Trophoblast cell (in vitro differentiated cells and primary cell): Measurements from ENCODE around the gene MMP1.

Experiments used
- DNase-seq, 2 donors: peaks; one replicate each; pipeline ENCODE4 v3.0.0-alpha.2; 2016
- H2AFZ ChIP-seq: 2 replicates; pipeline ENCODE4 v1.6.1; 2013; ENCODE audit warnings: low read length, moderate library complexity, mild to moderate bottlenecking; ENCODE audit not compliant: insufficient read depth, poor library complexity
- H2AK5ac ChIP-seq: 2 replicates; pipeline ENCODE4 v1.6.1; 2013; ENCODE audit warnings: mild to moderate bottlenecking, low read length
- H2BK120ac ChIP-seq: 2 replicates; pipeline ENCODE4 v1.6.1; 2013; ENCODE audit warnings: low read length, mild to moderate bottlenecking, moderate library complexity; ENCODE audit not compliant: insufficient read depth, poor library complexity
- H2BK12ac ChIP-seq: 2 replicates; pipeline ENCODE4 v1.6.1; 2013; ENCODE audit warnings: mild to moderate bottlenecking, low read length, moderate library complexity
- H2BK5ac ChIP-seq: 2 replicates; pipeline ENCODE4 v1.6.1; 2013; ENCODE audit warnings: low read length, low read depth, moderate library complexity, mild to moderate bottlenecking; ENCODE audit not compliant: poor library complexity
- H3K14ac ChIP-seq: 2 replicates; pipeline ENCODE4 v1.6.1; 2013; ENCODE audit warnings: mild to moderate bottlenecking, low read length
- H3K18ac ChIP-seq: 2 replicates; pipeline ENCODE4 v1.6.1; 2013; ENCODE audit warnings: mild to moderate bottlenecking, low read length
- H3K23ac ChIP-seq: 2 replicates; pipeline ENCODE4 v1.6.1; 2013; ENCODE audit warnings: low read length
- H3K27ac ChIP-seq: 2 replicates; pipeline ENCODE4 v1.5.1; 2013; ENCODE audit warnings: low read depth, mild to moderate bottlenecking, inconsistent platforms, low read length, moderate library complexity
- H3K27me3 ChIP-seq: 2 replicates; pipeline ENCODE4 v1.6.1; 2013; ENCODE audit warnings: inconsistent platforms, mild to moderate bottlenecking, low read length, moderate library complexity; ENCODE audit not compliant: insufficient read depth
- H3K36me3 ChIP-seq, 2 experiments: 1 replicate in 1 of 2; 2 replicates in 1 of 2; pipeline ENCODE4 v1.6.1; 2013; ENCODE audit warnings: low read length in 2 of 2, mild to moderate bottlenecking in 2 of 2, moderate library complexity in 1 of 2; ENCODE audit not compliant: insufficient read depth in 2 of 2, control insufficient read depth in 1 of 2
- H3K4ac ChIP-seq: 2 replicates; pipeline ENCODE4 v1.6.1; 2013; ENCODE audit warnings: low read depth, mild to moderate bottlenecking, low read length, moderate library complexity
- H3K4me1 ChIP-seq, 2 experiments: 1 replicate in 1 of 2; 2 replicates in 1 of 2; pipeline ENCODE4 v1.6.1; 2013; ENCODE audit warnings: low read length in 2 of 2, mild to moderate bottlenecking in 2 of 2, moderate library complexity in 1 of 2; ENCODE audit not compliant: insufficient read depth in 2 of 2, control insufficient read depth in 1 of 2
- H3K4me2 ChIP-seq: 2 replicates; pipeline ENCODE4 v1.6.1; 2013; ENCODE audit warnings: inconsistent platforms, mild to moderate bottlenecking, low read length, moderate library complexity
- H3K4me3 ChIP-seq: 2 replicates; pipeline ENCODE4 v1.5.1; 2013; ENCODE audit warnings: mild to moderate bottlenecking, low read depth, low read length, inconsistent platforms
- H3K79me1 ChIP-seq: one replicate; pipeline ENCODE4 v1.6.1; 2013; ENCODE audit warnings: low read length
- H3K79me2 ChIP-seq: 2 replicates; pipeline ENCODE4 v1.6.1; 2013; ENCODE audit warnings: low read length, mild to moderate bottlenecking; ENCODE audit not compliant: control insufficient read depth, insufficient read depth, poor library complexity
- H3K9ac ChIP-seq: 2 replicates; pipeline ENCODE4 v1.6.1; 2013; ENCODE audit warnings: mild to moderate bottlenecking, low read length
- H3K9me3 ChIP-seq: 2 replicates; pipeline ENCODE4 v1.6.1; 2013; ENCODE audit warnings: low read depth, mild to moderate bottlenecking, control low read depth, inconsistent platforms, low read length; ENCODE audit not compliant: insufficient read depth
- H4K12ac ChIP-seq: 2 replicates; pipeline ENCODE4 v1.6.1; 2013; ENCODE audit warnings: low read depth, mild to moderate bottlenecking, low read length, moderate library complexity
- H4K8ac ChIP-seq: 2 replicates; pipeline ENCODE4 v1.6.1; 2013; ENCODE audit warnings: low read depth, mild to moderate bottlenecking, low read length, moderate library complexity
- H4K91ac ChIP-seq: one replicate; pipeline ENCODE4 v1.6.1; 2013; ENCODE audit warnings: low read depth, mild to moderate bottlenecking, low read length, moderate library complexity
- WGBS: extraction: QIAGEN DNeasy Blood & Tissue Kit; methylation state at CpG from one replicate; pipeline ENCODE4 v1.1.7; 2013; ENCODE audit warnings: missing lambda C conversion rate; ENCODE audit not compliant: insufficient read length, insufficient coverage; ENCODE audit errors: extremely low coverage; 5-methylcytosine and 5-hydroxymethylcytosine counted together

The MMP1 gene

DNA sequence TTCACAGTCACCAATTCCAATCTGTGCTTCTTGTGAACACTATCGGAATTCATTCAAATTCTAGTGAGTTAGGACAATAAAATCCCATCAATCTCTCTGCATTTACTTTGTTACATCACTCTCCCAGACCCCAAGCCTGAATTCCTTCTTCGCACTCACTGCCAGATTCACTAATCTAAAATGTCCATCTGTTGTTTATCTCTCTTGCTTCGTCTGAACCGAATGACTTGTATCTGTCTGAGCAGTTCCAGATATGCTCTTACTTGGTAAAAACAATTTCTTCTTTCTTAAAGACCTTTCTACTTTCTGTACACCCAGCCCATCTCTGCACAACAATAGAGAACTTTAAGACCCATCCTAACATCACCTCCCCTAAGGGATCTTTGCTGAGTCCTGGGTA is 24.6 kb downstream of the MMP1 start:
- Histone ChIP-seq H3K4me3 (no peak overlapping the region), H3K9ac (no peak overlapping the region), H3K14ac (no peak overlapping the region), H3K27me3 (no peaks in the 10 kb centered on the region), H4K12ac (no peak overlapping the region), H2BK120ac (peak overlapping the region; percentile 58), H2AFZ (no peak overlapping the region), H3K79me2 (no peaks in the 10 kb centered on the region), H3K23ac (no peak overlapping the region), H3K4me1 (peaks cover 0 to 3% of the 10 kb centered on the region in 2 experiments), H3K4ac (no peak overlapping the region), H3K4me2 (no peak overlapping the region), H3K27ac (peak overlapping the region; percentile 78), H2BK5ac (no peak overlapping the region), H4K8ac (no peak overlapping the region), H3K36me3 (no peaks in the 10 kb centered on the region), H3K9me3 (no peaks in the 10 kb centered on the region), H3K79me1 (no peaks in the 10 kb centered on the region), H3K18ac (no peak overlapping the region), H4K91ac (peak overlapping the region; percentile 61), H2BK12ac (peak overlapping the region; percentile 94), H2AK5ac (no peak overlapping the region)
- DNase-seq = no peak
- no CpG with 5 or more reads among the region's 4 CpGs for WGBS

DNA sequence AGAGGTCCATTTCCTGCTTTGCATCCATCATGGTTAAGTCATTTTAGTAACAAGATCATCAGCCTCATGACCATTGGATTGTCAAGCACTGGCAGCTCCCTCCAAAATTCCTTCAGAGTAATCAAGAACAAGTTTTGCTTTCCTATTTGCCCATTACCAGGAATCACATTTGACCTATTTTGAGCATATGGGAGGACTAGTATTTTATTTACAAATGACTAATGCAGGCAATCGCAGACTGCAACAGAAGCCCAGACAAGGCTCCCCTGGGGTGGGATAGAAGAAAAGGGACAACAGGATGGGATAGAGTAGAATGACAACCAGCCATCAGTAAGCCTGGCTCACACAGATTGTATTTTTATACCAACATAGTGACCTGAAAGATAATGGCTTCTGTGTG is 26.6 kb downstream of the MMP1 start:
- DNase-seq = no peak
- Histone ChIP-seq H3K9ac (no peak overlapping the region), H3K4me1 (peaks cover 0 to 3% of the 10 kb centered on the region in 2 experiments), H4K91ac (no peak overlapping the region), H4K8ac (no peak overlapping the region), H3K36me3 (no peaks in the 10 kb centered on the region), H3K4ac (no peak overlapping the region), H3K14ac (no peak overlapping the region), H3K9me3 (no peaks in the 10 kb centered on the region), H3K27me3 (no peaks in the 10 kb centered on the region), H3K27ac (no peak overlapping the region), H2AK5ac (no peak overlapping the region), H3K18ac (no peak overlapping the region), H3K23ac (no peak overlapping the region), H2AFZ (no peak overlapping the region), H3K4me3 (no peak overlapping the region), H3K79me1 (no peaks in the 10 kb centered on the region), H3K79me2 (no peaks in the 10 kb centered on the region), H2BK5ac (no peak overlapping the region), H2BK120ac (no peak overlapping the region), H2BK12ac (no peak overlapping the region), H3K4me2 (no peak overlapping the region), H4K12ac (no peak overlapping the region)
- no CpG with 5 or more reads among the region's 1 CpG for WGBS

DNA sequence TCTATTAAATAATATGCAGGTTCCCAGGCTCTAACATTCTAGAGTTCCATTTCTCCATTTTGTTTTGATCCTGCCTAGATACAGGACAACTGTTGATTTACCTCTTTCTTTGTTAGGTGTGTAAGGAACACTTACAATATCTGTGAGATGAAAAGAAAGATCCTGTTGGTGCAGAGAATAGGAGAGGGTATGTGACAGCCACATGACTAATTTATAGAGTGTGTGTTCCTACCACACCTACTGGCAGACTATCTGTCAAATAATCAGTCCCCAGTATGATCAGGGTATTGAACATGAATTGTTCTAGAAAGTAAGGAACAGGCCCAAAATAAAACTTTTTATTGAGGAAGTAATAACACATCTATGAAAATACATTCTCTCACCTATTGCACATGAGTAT is 27.8 kb downstream of the MMP1 start:
- Histone ChIP-seq H3K23ac (no peak overlapping the region), H2AK5ac (no peak overlapping the region), H3K9ac (no peak overlapping the region), H3K18ac (no peak overlapping the region), H3K4me2 (no peak overlapping the region), H2BK5ac (no peak overlapping the region), H3K79me1 (no peaks in the 10 kb centered on the region), H3K36me3 (no peaks in the 10 kb centered on the region), H4K12ac (no peak overlapping the region), H4K91ac (no peak overlapping the region), H3K27ac (no peak overlapping the region), H3K4me1 (peaks cover 0 to 3% of the 10 kb centered on the region in 2 experiments), H2BK12ac (no peak overlapping the region), H2AFZ (no peak overlapping the region), H4K8ac (no peak overlapping the region), H3K27me3 (no peaks in the 10 kb centered on the region), H3K4me3 (no peak overlapping the region), H3K4ac (no peak overlapping the region), H3K9me3 (no peaks in the 10 kb centered on the region), H2BK120ac (no peak overlapping the region), H3K79me2 (no peaks in the 10 kb centered on the region), H3K14ac (no peak overlapping the region)
- DNase-seq = no peak

DNA sequence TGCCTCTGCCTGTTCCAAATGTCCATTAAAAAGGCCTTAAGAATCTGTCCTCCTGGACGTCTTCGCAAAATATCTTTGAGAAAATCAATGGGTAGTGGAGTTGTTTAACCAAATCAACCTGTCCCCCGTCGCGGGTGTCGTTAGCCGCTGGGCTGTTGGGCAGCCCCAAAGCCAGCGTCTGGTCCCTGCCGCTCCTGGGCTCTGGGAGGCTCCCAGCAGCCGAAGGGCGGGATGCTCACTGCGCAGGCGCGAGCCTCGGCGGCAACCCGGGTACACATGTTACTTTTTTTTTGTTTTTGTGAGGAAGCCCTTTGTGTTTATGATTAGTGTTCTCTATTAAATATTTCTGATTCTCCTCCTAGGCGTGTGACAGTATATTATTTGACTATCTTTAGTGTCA is 30.2 kb downstream of the MMP1 start:
- no peak overlapping the region for H2AK5ac ChIP-seq
- no peak overlapping the region for H3K23ac ChIP-seq
- no peak overlapping the region for H3K18ac ChIP-seq
- WGBS = no CpG with 5 or more reads among the region's 18 CpGs
- H3K4me3 ChIP-seq = no peak overlapping the region
- no peak overlapping the region for H4K8ac ChIP-seq
- H3K4me2 ChIP-seq = no peak overlapping the region
- peaks cover 2% of the 10 kb centered on the region in 2 experiments for H3K4me1 ChIP-seq
- no peak overlapping the region for H2BK120ac ChIP-seq
- H3K36me3 ChIP-seq = no peaks in the 10 kb centered on the region
- H3K14ac ChIP-seq = no peak overlapping the region
- no peaks in the 10 kb centered on the region for H3K79me1 ChIP-seq
- no peaks in the 10 kb centered on the region for H3K9me3 ChIP-seq
- no peak overlapping the region for H4K91ac ChIP-seq
- H4K12ac ChIP-seq = no peak overlapping the region
- no peak overlapping the region for H2BK12ac ChIP-seq
- no peak overlapping the region for H3K4ac ChIP-seq
- no peak overlapping the region for H3K27ac ChIP-seq
- H2BK5ac ChIP-seq = no peak overlapping the region
- peak; percentile 26 to 58 for DNase-seq
- H3K9ac ChIP-seq = no peak overlapping the region
- H3K79me2 ChIP-seq = no peaks in the 10 kb centered on the region
- H2AFZ ChIP-seq = no peak overlapping the region
- no peaks in the 10 kb centered on the region for H3K27me3 ChIP-seq
